ENCODE measurements around the gene SERPINB6.

DNA sequence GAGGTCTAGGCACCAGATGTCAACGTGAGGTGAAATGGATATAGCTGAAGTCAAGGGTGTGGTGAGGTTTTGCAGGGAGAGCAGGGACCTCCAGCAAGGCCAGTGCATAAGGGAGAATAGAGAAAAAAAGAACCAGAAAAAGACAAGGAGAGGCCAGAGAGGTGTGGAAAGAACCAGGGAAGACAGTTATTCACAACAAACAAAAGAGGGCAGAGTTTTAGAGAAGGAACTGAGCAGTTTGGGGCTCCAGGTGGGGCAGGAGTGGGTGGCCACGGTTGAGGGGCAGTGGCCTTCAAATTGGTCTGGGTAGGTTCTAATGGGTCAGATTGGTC is 16.7 kb upstream of the SERPINB6 start:
- TF ChIP-seq CTCF (IDR thresholded peaks at IDR 0.05; ENCODE audit: low read depth, low read length, poor library complexity, severe bottlenecking): no peak
- no peak for TF ChIP-seq EZH2phosphoT487 (IDR thresholded peaks at IDR 0.05; ENCODE audit: borderline replicate concordance, low read length)
